Inferior parietal cortex (tissue), 1 donor: ENCODE data around the gene RAMP3.
"Not testable (repeated sequence)": the region's sequence is repeated elsewhere in the genome, so short reads cannot be mapped to it uniquely, and the experiment has no call there.

Experiments
- DNase-seq: peaks from one replicate; pipeline ENCODE4 v3.0.0-alpha.2; 2016; ENCODE audit errors: extremely low spot score

Gene RAMP3

GRCh38 chr7:45157653-45158401 is at the start of gene RAMP3:
Gene RAMP3, plus strand, starts transcription at chr7:45157791. Its CDS starts 38 bp downstream, at chr7:45157829.
- no peak for DNase-seq

GRCh38 chr7:45108863-45109262 is 48.7 kb upstream of the RAMP3 start:
- no peak for DNase-seq

- DNase-seq = peak; percentile 98
Observed at GRCh38 chr7:45111298-45112223, 46.0 kb upstream of the RAMP3 start, which contains the start of gene TBRG4. Gene TBRG4, minus strand, starts transcription at chr7:45111697. Its CDS starts 2,460 bp downstream, at chr7:45109237.

- no peak for DNase-seq
Observed at GRCh38 chr7:45112648-45113047, 44.9 kb upstream of the RAMP3 start.

GRCh38 chr7:45114257-45114656 is 43.3 kb upstream of the RAMP3 start:
- DNase-seq = not testable (repeated sequence)

- no peak for DNase-seq
Observed at GRCh38 chr7:45114926-45115325, 42.7 kb upstream of the RAMP3 start.

- DNase-seq = no peak
Observed at GRCh38 chr7:45116048-45116447, 41.5 kb upstream of the RAMP3 start.

GRCh38 chr7:45117582-45117981 is 40.0 kb upstream of the RAMP3 start:
- DNase-seq = no peak

GRCh38 chr7:45118292-45118691 is 39.3 kb upstream of the RAMP3 start:
- no peak for DNase-seq

- no peak for DNase-seq
Observed at GRCh38 chr7:45118889-45119331, 38.7 kb upstream of the RAMP3 start.

GRCh38 chr7:45119550-45119949 is 38.0 kb upstream of the RAMP3 start:
- no peak for DNase-seq

- no peak for DNase-seq
Observed at GRCh38 chr7:45122975-45123860, 34.4 kb upstream of the RAMP3 start.

GRCh38 chr7:45123913-45124710 is 33.5 kb upstream of the RAMP3 start:
- no peak for DNase-seq

- DNase-seq = no peak
Observed at GRCh38 chr7:45125193-45125904, 32.2 kb upstream of the RAMP3 start.

- no peak for DNase-seq
Observed at GRCh38 chr7:45126201-45126600, 31.4 kb upstream of the RAMP3 start.

- DNase-seq = no peak
Observed at GRCh38 chr7:45126920-45127319, 30.7 kb upstream of the RAMP3 start.

- DNase-seq = no peak
Observed at GRCh38 chr7:45129181-45129800, 28.3 kb upstream of the RAMP3 start.

- no peak for DNase-seq
Observed at GRCh38 chr7:45129906-45130305, 27.7 kb upstream of the RAMP3 start.

- no peak for DNase-seq
Observed at GRCh38 chr7:45130910-45131309, 26.7 kb upstream of the RAMP3 start.

GRCh38 chr7:45131891-45132290 is 25.7 kb upstream of the RAMP3 start:
- no peak for DNase-seq
